Renal cortex interstitium (tissue), 11 donors: ENCODE results near the gene SPHK1. TPM values are rescaled to one million over a fixed set of nuclear protein-coding genes. Genes with fewer than 3 reads are reported as not detected.
"Not testable (repeated sequence)": the region's sequence is repeated elsewhere in the genome, so short reads cannot be mapped to it uniquely, and the experiment has no call there.

Experiments used
- DNase-seq, 11 donors: peaks; one replicate each; pipeline ENCODE4 v3.0.0-alpha.2; 2013; ENCODE audit warnings: low read depth in 9 of 11, low spot score in 4 of 11; ENCODE audit errors: extremely low read depth in 1 of 11
- polyA plus RNA-seq, 3 donors: library from polyadenylated mRNA; unstranded; fragments of 120-200 nt; gene quantifications; one replicate each; pipeline ENCODE4 v1.2.1, GENCODE V29; 2013; ENCODE audit not compliant: insufficient read length in 3 of 3

The SPHK1 gene
- polyA plus RNA-seq, 3 donors: 2.4 to 3.8 (median 3.5) TPM

- no peak for DNase-seq
Measured at GRCh38 chr17:76357597-76358158, 26.7 kb upstream of the SPHK1 start.

- no peak for DNase-seq
Measured at GRCh38 chr17:76359375-76359774, 25.0 kb upstream of the SPHK1 start.

GRCh38 chr17:76359776-76360175, 24.6 kb upstream of the SPHK1 start:
- DNase-seq: not testable (repeated sequence)

- DNase-seq: no peak
Measured at GRCh38 chr17:76360461-76360860, 23.9 kb upstream of the SPHK1 start.

GRCh38 chr17:76363107-76363842, 21.1 kb upstream of the SPHK1 start:
- no peak for DNase-seq

- DNase-seq: no peak
Measured at GRCh38 chr17:76365256-76365903, 19.0 kb upstream of the SPHK1 start.

GRCh38 chr17:76366247-76366646, 18.2 kb upstream of the SPHK1 start:
- DNase-seq: no peak

GRCh38 chr17:76367642-76368041, 16.8 kb upstream of the SPHK1 start:
- DNase-seq: no peak

GRCh38 chr17:76368545-76368944, 15.9 kb upstream of the SPHK1 start:
- DNase-seq: no peak

GRCh38 chr17:76369379-76369778, 15.0 kb upstream of the SPHK1 start:
- DNase-seq: no peak

GRCh38 chr17:76369804-76370203, 14.6 kb upstream of the SPHK1 start:
- peak in 1 of 11 donors; percentile 53 for DNase-seq

GRCh38 chr17:76370261-76370993, 14.0 kb upstream of the SPHK1 start:
- DNase-seq: no peak

GRCh38 chr17:76371656-76372628, 12.5 kb upstream of the SPHK1 start:
- DNase-seq: no peak

GRCh38 chr17:76376318-76377133, 7.9 kb upstream of the SPHK1 start:
- DNase-seq: no peak

GRCh38 chr17:76378548-76379274, 5.7 kb upstream of the SPHK1 start:
- DNase-seq: no peak

- no peak for DNase-seq
Measured at GRCh38 chr17:76379275-76379641, 5.2 kb upstream of the SPHK1 start.

GRCh38 chr17:76379646-76380376, 4.6 kb upstream of the SPHK1 start:
- no peak for DNase-seq
